ENCODE data around the gene EPSTI1. TPM values are rescaled to one million over a fixed set of nuclear protein-coding genes. Genes with fewer than 3 reads are reported as not detected.

Gene EPSTI1
- total and polyA plus RNA-seq, 4 donors: 3.7 to 20.1 (median 15.2) TPM

DNA sequence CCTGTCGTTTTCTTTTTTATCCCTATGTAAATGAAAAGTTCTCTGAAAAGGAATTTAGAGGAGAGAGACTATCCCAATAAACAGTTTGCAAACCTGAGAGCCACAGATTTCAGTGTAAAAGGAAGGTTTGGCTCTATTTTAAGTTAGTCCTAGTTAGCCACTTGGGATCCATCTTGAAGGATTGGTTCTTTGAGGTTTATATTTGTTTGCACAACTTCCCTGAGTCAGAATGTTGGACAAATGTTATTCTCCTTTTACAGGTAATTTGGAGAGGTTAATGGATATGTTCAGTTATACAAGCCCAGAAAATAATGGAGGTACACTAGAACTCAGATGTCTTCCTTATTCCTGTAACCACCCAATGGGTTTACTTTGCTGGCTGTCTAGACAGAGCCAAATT is 28.8 kb upstream of the EPSTI1 start:
- WGBS, 2 donors: 68 to 81% methylated on average over 1 of the region's 1 CpG
- Histone ChIP-seq H3K9me3 (ENCODE audit: control insufficient read depth in 4 of 4, insufficient read depth in 3 of 4, low read length in 3 of 4) (no peaks in the 10 kb centered on the region), H3K9ac (ENCODE audit: insufficient read depth in 1 of 2, low read length in 2 of 2) (no peak overlapping the region), H3K4me3 (no peak overlapping the region), H3K27me3 (ENCODE audit: control insufficient read depth in 3 of 3, insufficient read depth in 3 of 3, low read length in 2 of 3) (no peaks in the 10 kb centered on the region), H3K4me1 (ENCODE audit: control insufficient read depth in 5 of 5, insufficient read depth in 5 of 5, low read length in 5 of 5) (peaks cover 0 to 14% (median 6%) of the 10 kb centered on the region in 5 donors), H3K36me3 (ENCODE audit: control insufficient read depth in 4 of 4, insufficient read depth in 4 of 4, low read length in 4 of 4) (no peaks in the 10 kb centered on the region), H3K27ac (ENCODE audit: low read depth in 1 of 2, low read length in 1 of 2) (no peak overlapping the region)
- ATAC-seq (ENCODE audit: insufficient read depth, low FRiP score): no peak
- TF ChIP-seq, protein P1, sequence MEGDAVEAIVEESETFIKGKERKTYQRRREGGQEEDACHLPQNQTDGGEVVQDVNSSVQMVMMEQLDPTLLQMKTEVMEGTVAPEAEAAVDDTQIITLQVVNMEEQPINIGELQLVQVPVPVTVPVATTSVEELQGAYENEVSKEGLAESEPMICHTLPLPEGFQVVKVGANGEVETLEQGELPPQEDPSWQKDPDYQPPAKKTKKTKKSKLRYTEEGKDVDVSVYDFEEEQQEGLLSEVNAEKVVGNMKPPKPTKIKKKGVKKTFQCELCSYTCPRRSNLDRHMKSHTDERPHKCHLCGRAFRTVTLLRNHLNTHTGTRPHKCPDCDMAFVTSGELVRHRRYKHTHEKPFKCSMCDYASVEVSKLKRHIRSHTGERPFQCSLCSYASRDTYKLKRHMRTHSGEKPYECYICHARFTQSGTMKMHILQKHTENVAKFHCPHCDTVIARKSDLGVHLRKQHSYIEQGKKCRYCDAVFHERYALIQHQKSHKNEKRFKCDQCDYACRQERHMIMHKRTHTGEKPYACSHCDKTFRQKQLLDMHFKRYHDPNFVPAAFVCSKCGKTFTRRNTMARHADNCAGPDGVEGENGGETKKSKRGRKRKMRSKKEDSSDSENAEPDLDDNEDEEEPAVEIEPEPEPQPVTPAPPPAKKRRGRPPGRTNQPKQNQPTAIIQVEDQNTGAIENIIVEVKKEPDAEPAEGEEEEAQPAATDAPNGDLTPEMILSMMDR (IDR thresholded peaks at IDR 0.05; ENCODE audit: control extremely low read depth, extremely low read depth): no peak
- no peak for DNase-seq

DNA sequence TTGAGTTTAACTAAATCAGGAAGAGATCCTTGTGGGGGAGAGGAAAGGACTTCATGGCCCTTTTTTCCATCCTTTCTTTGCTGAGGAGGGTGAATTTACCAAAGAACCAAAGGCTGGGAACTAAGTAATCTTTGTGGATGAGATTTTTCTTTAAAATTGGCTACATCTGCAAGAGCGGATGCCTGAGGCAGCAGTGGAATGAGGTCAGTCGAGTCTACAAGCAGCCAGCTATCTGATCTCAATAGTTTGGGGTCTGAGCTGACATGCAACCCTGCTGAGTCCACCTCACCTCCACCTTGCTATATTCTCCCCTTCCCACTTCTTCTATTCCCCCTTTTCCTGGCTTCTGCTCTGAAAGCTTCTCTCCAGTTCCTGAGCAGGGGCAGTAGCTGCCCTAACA is 27.8 kb upstream of the EPSTI1 start:
- no peak for ATAC-seq (ENCODE audit: insufficient read depth, low FRiP score)
- H3K4me3 ChIP-seq: no peak overlapping the region
- H3K27ac ChIP-seq (ENCODE audit: low read depth in 1 of 2, low read length in 1 of 2): no peak overlapping the region
- TF ChIP-seq, protein P1 (IDR thresholded peaks at IDR 0.05; ENCODE audit: control extremely low read depth, extremely low read depth): no peak
- H3K4me1 ChIP-seq (ENCODE audit: control insufficient read depth in 5 of 5, insufficient read depth in 5 of 5, low read length in 5 of 5): peaks cover 0 to 10% (median 3%) of the 10 kb centered on the region in 5 donors
- WGBS, 2 donors: 76 to 81% methylated on average over 2 of the region's 2 CpGs
- no peaks in the 10 kb centered on the region for H3K9me3 ChIP-seq (ENCODE audit: control insufficient read depth in 4 of 4, insufficient read depth in 3 of 4, low read length in 3 of 4)
- H3K9ac ChIP-seq (ENCODE audit: insufficient read depth in 1 of 2, low read length in 2 of 2): no peak overlapping the region
- no peaks in the 10 kb centered on the region for H3K27me3 ChIP-seq (ENCODE audit: control insufficient read depth in 3 of 3, insufficient read depth in 3 of 3, low read length in 2 of 3)
- H3K36me3 ChIP-seq (ENCODE audit: control insufficient read depth in 4 of 4, insufficient read depth in 4 of 4, low read length in 4 of 4): no peaks in the 10 kb centered on the region
- DNase-seq: no peak

DNA sequence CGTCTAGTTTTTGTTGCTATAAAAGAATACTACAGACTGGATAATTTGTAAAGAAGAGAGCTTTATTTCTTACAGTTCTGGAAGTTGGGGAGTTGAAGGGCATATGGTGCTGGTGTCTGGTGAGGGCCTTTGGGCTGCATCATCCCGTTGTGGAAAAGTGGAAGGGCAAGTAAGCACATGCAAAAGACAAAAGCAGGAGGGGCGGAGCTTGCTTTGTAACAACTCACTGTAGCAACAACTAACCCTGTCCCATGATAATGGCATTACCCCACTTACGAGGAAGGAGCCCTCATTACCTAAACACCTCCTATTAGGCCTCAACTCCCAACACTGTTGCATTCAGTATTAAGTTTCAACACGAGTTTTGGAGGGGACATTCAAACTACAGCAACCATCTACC is 24.2 kb upstream of the EPSTI1 start:
- no peak overlapping the region for H3K4me3 ChIP-seq
- 83 to 88% methylated on average over 5 of the region's 5 CpGs for WGBS, 2 donors
- ATAC-seq (ENCODE audit: insufficient read depth, low FRiP score) (no peak), DNase-seq (no peak)
- TF ChIP-seq, protein P1 (IDR thresholded peaks at IDR 0.05; ENCODE audit: control extremely low read depth, extremely low read depth): no peak
- H3K9me3 ChIP-seq (ENCODE audit: control insufficient read depth in 4 of 4, insufficient read depth in 3 of 4, low read length in 3 of 4): no peaks in the 10 kb centered on the region
- H3K4me1 ChIP-seq (ENCODE audit: control insufficient read depth in 5 of 5, insufficient read depth in 5 of 5, low read length in 5 of 5): peaks cover 0 to 5% (median 0%) of the 10 kb centered on the region in 5 donors
- no peak overlapping the region for H3K27ac ChIP-seq (ENCODE audit: low read depth in 1 of 2, low read length in 1 of 2)
- H3K27me3 ChIP-seq (ENCODE audit: control insufficient read depth in 3 of 3, insufficient read depth in 3 of 3, low read length in 2 of 3): no peaks in the 10 kb centered on the region
- no peak overlapping the region for H3K9ac ChIP-seq (ENCODE audit: insufficient read depth in 1 of 2, low read length in 2 of 2)
- H3K36me3 ChIP-seq (ENCODE audit: control insufficient read depth in 4 of 4, insufficient read depth in 4 of 4, low read length in 4 of 4): no peaks in the 10 kb centered on the region

DNA sequence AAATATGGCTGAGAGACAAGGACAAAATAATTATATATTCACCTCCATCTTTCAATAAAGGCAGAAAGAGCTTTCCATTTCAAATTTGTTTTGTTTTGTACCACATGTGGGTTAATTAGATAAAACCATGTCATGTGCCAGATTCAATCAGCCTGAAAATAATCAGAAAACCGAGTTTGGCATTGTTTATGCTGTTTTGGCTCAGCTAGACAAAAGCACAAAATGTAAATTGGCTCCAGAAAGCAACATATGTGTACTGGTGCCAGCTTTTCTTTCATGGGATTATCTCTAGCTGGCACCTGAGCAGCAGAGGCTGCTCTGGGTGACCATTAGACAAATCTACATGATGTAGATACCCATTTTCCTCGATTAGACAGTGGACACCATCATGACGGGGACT is 22.1 kb upstream of the EPSTI1 start:
- DNase-seq: no peak
- WGBS, 2 donors: 72 to 84% methylated on average over 3 of the region's 3 CpGs

More for the DNA sequence above, 22.1 kb upstream of the EPSTI1 start:
- H3K27ac ChIP-seq (ENCODE audit: low read depth in 1 of 2, low read length in 1 of 2): no peak overlapping the region
- no peaks in the 10 kb centered on the region for H3K27me3 ChIP-seq (ENCODE audit: control insufficient read depth in 3 of 3, insufficient read depth in 3 of 3, low read length in 2 of 3)
- H3K36me3 ChIP-seq (ENCODE audit: control insufficient read depth in 4 of 4, insufficient read depth in 4 of 4, low read length in 4 of 4): no peaks in the 10 kb centered on the region
- ATAC-seq (ENCODE audit: insufficient read depth, low FRiP score): no peak
- H3K4me1 ChIP-seq (ENCODE audit: control insufficient read depth in 5 of 5, insufficient read depth in 5 of 5, low read length in 5 of 5): peaks cover 0 to 5% (median 0%) of the 10 kb centered on the region in 5 donors
- H3K9ac ChIP-seq (ENCODE audit: insufficient read depth in 1 of 2, low read length in 2 of 2): no peak overlapping the region
- TF ChIP-seq, protein P1 (IDR thresholded peaks at IDR 0.05; ENCODE audit: control extremely low read depth, extremely low read depth): no peak
- no peak overlapping the region for H3K4me3 ChIP-seq
- no peaks in the 10 kb centered on the region for H3K9me3 ChIP-seq (ENCODE audit: control insufficient read depth in 4 of 4, insufficient read depth in 3 of 4, low read length in 3 of 4)

All from lung (tissue), 12 donors.